CD14-positive monocyte (primary cell): ENCODE results near the gene C10orf105. TPM values are rescaled to one million over a fixed set of nuclear protein-coding genes. Genes with fewer than 3 reads are reported as not detected.

ENCODE experiments used
- DNase-seq, 3 donors: peaks; one replicate each; pipeline ENCODE4 v3.0.0-alpha.2; 2011 to 2022
- H2AFZ ChIP-seq: 2 replicates; pipeline ENCODE4 v1.6.0; 2012; ENCODE audit warnings: mild to moderate bottlenecking, low read depth, low read length, inconsistent platforms; ENCODE audit not compliant: insufficient read depth, poor library complexity, severe bottlenecking
- H3K27ac ChIP-seq, 2 donors: 1 replicate in 1 of 2; 2 replicates in 1 of 2; pipeline ENCODE4 v1.5.1; 2012 to 2013; ENCODE audit warnings: low read length in 2 of 2, control low read depth in 1 of 2, inconsistent platforms in 1 of 2, low read depth in 1 of 2, mild to moderate bottlenecking in 1 of 2
- H3K27me3 ChIP-seq, 2 donors: one replicate each; pipeline versions ENCODE4 v1.6.0 to v1.6.1; 2011 to 2013; ENCODE audit warnings: low read length in 2 of 2; ENCODE audit not compliant: control insufficient read depth in 2 of 2, insufficient read depth in 2 of 2
- H3K36me3 ChIP-seq, 2 donors: replicated peaks in 1 of 2; 1 replicate in 1 of 2; 2 replicates in 1 of 2; pipeline versions ENCODE4 v1.5.1 to v1.6.1; 2012 to 2013; ENCODE audit warnings: low read length in 2 of 2, control low read depth in 1 of 2, inconsistent platforms in 1 of 2, mild to moderate bottlenecking in 1 of 2; ENCODE audit not compliant: insufficient read depth in 2 of 2, control insufficient read depth in 1 of 2
- H3K4me1 ChIP-seq, 2 donors: 1 replicate in 1 of 2; 2 replicates in 1 of 2; pipeline versions ENCODE4 v1.5.1 to v1.6.1; 2012 to 2013; ENCODE audit warnings: low read length in 2 of 2, control low read depth in 1 of 2, inconsistent platforms in 1 of 2, mild to moderate bottlenecking in 1 of 2, moderate library complexity in 1 of 2; ENCODE audit not compliant: insufficient read depth in 2 of 2, control insufficient read depth in 1 of 2
- H3K4me2 ChIP-seq: replicated peaks from 2 replicates; pipeline ENCODE3; 2012; ENCODE audit warnings: low read length, moderate library complexity, mild to moderate bottlenecking; ENCODE audit not compliant: poor library complexity, severe bottlenecking; ENCODE audit errors: extremely low read depth
- H3K4me3 ChIP-seq, 3 experiments: fragments of 200-600 bp in 1 of 3; sonication (generic) in 1 of 3; replicated peaks in 1 of 3; 1 replicate in 2 of 3; 2 replicates in 1 of 3; pipeline ENCODE4 v1.5.1; 2011 to 2013; ENCODE audit warnings: low read length in 3 of 3, mild to moderate bottlenecking in 3 of 3, control low read depth in 2 of 3, low read depth in 2 of 3, inconsistent platforms in 1 of 3, moderate library complexity in 1 of 3
- H3K79me2 ChIP-seq: 2 replicates; pipeline ENCODE4 v1.6.0; 2012; ENCODE audit warnings: mild to moderate bottlenecking, control low read depth, inconsistent platforms, low read length, moderate library complexity; ENCODE audit not compliant: insufficient read depth
- H3K9ac ChIP-seq: 2 replicates; pipeline ENCODE4 v1.6.0; 2017; ENCODE audit warnings: low read length, mild to moderate bottlenecking; ENCODE audit not compliant: insufficient read depth, poor library complexity, severe bottlenecking
- H3K9me3 ChIP-seq, 2 donors: replicated peaks in 1 of 2; 1 replicate in 1 of 2; 2 replicates in 1 of 2; pipeline versions ENCODE4 v1.5.1 to v1.6.1; 2012 to 2013; ENCODE audit warnings: low read length in 2 of 2, control low read depth in 1 of 2; ENCODE audit not compliant: control insufficient read depth in 1 of 2, insufficient read depth in 1 of 2
- H4K20me1 ChIP-seq: 2 replicates; pipeline ENCODE4 v1.6.0; 2012; ENCODE audit warnings: mild to moderate bottlenecking, low read length, control low read depth, moderate library complexity; ENCODE audit not compliant: insufficient read depth
- H3K27ac Mint-ChIP-seq, 7 donors: one replicate each; pipeline ENCODE4 v1.8.0; 2020; ENCODE audit warnings: mild to moderate bottlenecking in 7 of 7, mixed read lengths in 7 of 7, moderate library complexity in 6 of 7, inconsistent platforms in 2 of 7
- H3K27me3 Mint-ChIP-seq, 3 donors: one replicate each; pipeline ENCODE4 v1.8.0; 2021 to 2022; ENCODE audit warnings: low read depth in 3 of 3, mild to moderate bottlenecking in 3 of 3, mixed read lengths in 3 of 3, moderate library complexity in 3 of 3, inconsistent platforms in 1 of 3
- H3K36me3 Mint-ChIP-seq, 2 donors: one replicate each; pipeline ENCODE4 v1.8.0; 2020; ENCODE audit warnings: mixed read lengths in 2 of 2, inconsistent platforms in 1 of 2, mild to moderate bottlenecking in 1 of 2
- H3K4me1 Mint-ChIP-seq: one replicate; pipeline ENCODE4 v1.8.0; 2020; ENCODE audit warnings: mild to moderate bottlenecking, mixed read lengths
- H3K4me3 Mint-ChIP-seq, 2 donors: one replicate each; pipeline ENCODE4 v1.8.0; 2020; ENCODE audit warnings: mild to moderate bottlenecking in 2 of 2, mixed read lengths in 2 of 2, moderate library complexity in 1 of 2
- H3K9me3 Mint-ChIP-seq, 7 donors: one replicate each; pipeline ENCODE4 v1.8.0; 2020 to 2022; ENCODE audit warnings: mixed read lengths in 7 of 7, mild to moderate bottlenecking in 6 of 7, moderate library complexity in 6 of 7, inconsistent platforms in 2 of 7
- CTCF ChIP-seq: fragments of 200-600 bp; IDR thresholded peaks from one replicate; pipeline ENCODE4 v1.8.0; 2022; ENCODE audit warnings: antibody characterized with exemption, mild to moderate bottlenecking
- WGBS: methylation state at CpG from one replicate; pipeline ENCODE4 v1.1.5; 2013; ENCODE audit warnings: missing lambda C conversion rate; ENCODE audit not compliant: insufficient coverage; 5-methylcytosine and 5-hydroxymethylcytosine counted together
- intact Hi-C, 2 donors: fragments of 100-400 bp; cut with micrococcal nuclease; formaldehyde crosslinking; loops; one replicate each; pipeline versions ENCODE4 v1.15.0 to v1.15.1; 2023
- polyA plus RNA-seq, 3 donors: library from polyadenylated mRNA; depleted of rRNA in 1 of 3; unstranded in 2 of 3; stranded (reverse) in 1 of 3; fragments of 300-500 nt in 2 of 3; fragments of >200 nt in 1 of 3; fragmentation: Illumina TruSeq in 2 of 3; gene quantifications; 1 replicate in 2 of 3; 2 replicates in 1 of 3; pipeline ENCODE4 v1.2.3, GENCODE V29; 2012 to 2021

Gene C10orf105
- polyA plus RNA-seq, 3 donors: 0.18 to 2.4 (median 0.48) TPM

- Mint-ChIP-seq H3K27me3 (peaks cover 0 to 4% (median 0%) of the 10 kb centered on the region in 3 donors), H3K4me3 (no peak overlapping the region), H3K9me3 (peaks cover 0 to 3% (median 0%) of the 10 kb centered on the region in 7 donors), H3K36me3 (peaks cover 20 to 39% of the 10 kb centered on the region in 2 donors), H3K4me1 (peaks cover 96% of the 10 kb centered on the region), H3K27ac (peak overlapping the region in 3 of 7 donors; percentile 13 to 65 (median 57))
- 87% methylated on average over 7 of the region's 11 CpGs for WGBS
- H3K4me2 ChIP-seq: no peak overlapping the region
- H2AFZ ChIP-seq: no peak overlapping the region
- no peak for DNase-seq
- no peaks in the 10 kb centered on the region for H3K9me3 ChIP-seq
- no peaks in the 10 kb centered on the region for H3K27me3 ChIP-seq
- peaks cover 0 to 8% of the 10 kb centered on the region in 2 donors for H3K36me3 ChIP-seq
- peaks cover 57 to 80% of the 10 kb centered on the region in 2 donors for H3K4me1 ChIP-seq
- peaks cover 26% of the 10 kb centered on the region for H3K79me2 ChIP-seq
- peaks cover 25% of the 10 kb centered on the region for H4K20me1 ChIP-seq
- H3K27ac ChIP-seq: no peak overlapping the region
- no peak for TF ChIP-seq CTCF
- no peak overlapping the region for H3K4me3 ChIP-seq
- no peak overlapping the region for H3K9ac ChIP-seq
- intact Hi-C loops: no loop called here
Measured at GRCh38 chr10:71723311-71723710, 3.7 kb upstream of the C10orf105 start.

GRCh38 chr10:71722849-71723248 lies 3.3 kb upstream of the C10orf105 start:
- no peak overlapping the region for H2AFZ ChIP-seq
- H3K27ac Mint-ChIP-seq: peak overlapping the region in 2 of 7 donors; percentile 57 to 62

More at GRCh38 chr10:71722849-71723248, 3.3 kb upstream of the C10orf105 start:
- Mint-ChIP-seq H3K9me3 (peaks cover 0 to 3% (median 0%) of the 10 kb centered on the region in 7 donors), H3K36me3 (peaks cover 22 to 44% of the 10 kb centered on the region in 2 donors), H3K4me3 (no peak overlapping the region), H3K27me3 (peaks cover 0 to 4% (median 0%) of the 10 kb centered on the region in 3 donors), H3K4me1 (peaks cover 96% of the 10 kb centered on the region)
- Histone ChIP-seq H3K9me3 (no peaks in the 10 kb centered on the region), H3K27me3 (no peaks in the 10 kb centered on the region), H3K4me3 (no peak overlapping the region), H3K36me3 (peaks cover 0 to 11% of the 10 kb centered on the region in 2 donors), H3K9ac (no peak overlapping the region), H3K27ac (no peak overlapping the region), H3K4me2 (no peak overlapping the region), H3K79me2 (peaks cover 30% of the 10 kb centered on the region), H3K4me1 (peaks cover 57 to 80% of the 10 kb centered on the region in 2 donors), H4K20me1 (peaks cover 30% of the 10 kb centered on the region)
- no CpG with 5 or more reads among the region's 1 CpG for WGBS
- TF ChIP-seq CTCF: no peak
- DNase-seq: no peak
- intact Hi-C loops: no loop called here
